Activated T-cell treated with anti-CD3 and anti-CD28 coated beads, Interleukin-2, amount 50 U/mL, for 72 hours (primary cell): Measurements from ENCODE around the gene SDHAF1. TPM values are rescaled to one million over a fixed set of nuclear protein-coding genes. Genes with fewer than 3 reads are reported as not detected.

Source experiments
- ATAC-seq, 2 donors: fragments of 150-1000 bp; cut with Tn5 transposase; replicated peaks in 1 of 2; 2 replicates each; pipeline ENCODE4 v1.10.0; 2021; ENCODE audit warnings: moderate library complexity in 2 of 2, mild to moderate bottlenecking in 1 of 2
- DNase-seq, 2 donors: peaks; one replicate each; pipeline ENCODE4 v3.0.0; 2021 to 2022; ENCODE audit warnings: mixed read lengths in 1 of 2
- H3K27ac Mint-ChIP-seq: one replicate; pipeline ENCODE4 v1.8.0; 2022; ENCODE audit warnings: mild to moderate bottlenecking, moderate library complexity, mixed read lengths
- H3K27me3 Mint-ChIP-seq: one replicate; pipeline ENCODE4 v1.8.0; 2022; ENCODE audit warnings: low read depth, mixed read lengths
- H3K36me3 Mint-ChIP-seq, 2 donors: one replicate each; pipeline ENCODE4 v1.8.0; 2022; ENCODE audit warnings: mixed read lengths in 2 of 2, mild to moderate bottlenecking in 1 of 2; ENCODE audit not compliant: insufficient read depth in 2 of 2
- H3K4me1 Mint-ChIP-seq: one replicate; pipeline ENCODE4 v1.8.0; 2022; ENCODE audit warnings: low read depth, mixed read lengths
- H3K4me3 Mint-ChIP-seq, 2 donors: one replicate each; pipeline ENCODE4 v1.8.0; 2022; ENCODE audit warnings: mild to moderate bottlenecking in 2 of 2, mixed read lengths in 2 of 2, moderate library complexity in 2 of 2
- H3K9me3 Mint-ChIP-seq, 2 donors: one replicate each; pipeline ENCODE4 v1.8.0; 2022; ENCODE audit warnings: mixed read lengths in 2 of 2
- total RNA-seq, 2 donors: library from RNA; stranded (reverse); gene quantifications; one replicate each; pipeline ENCODE4 v1.2.3, GENCODE V29; 2022

SDHAF1 gene
- total RNA-seq, 2 donors from 2014 or later = 24.0 to 24.2 TPM

- peak in 1 of 2 donors; percentile 10 for DNase-seq
- Mint-ChIP-seq H3K9me3 (no peaks in the 10 kb centered on the region), H3K4me1 (peaks cover 52% of the 10 kb centered on the region), H3K36me3 (peaks cover 4 to 6% of the 10 kb centered on the region in 2 donors), H3K4me3 (peak overlapping the region; percentile 95 to 99), H3K27me3 (no peaks in the 10 kb centered on the region), H3K27ac (peak overlapping the region; percentile 95)
- no peak for ATAC-seq
These were observed 18.5 kb downstream of the SDHAF1 start for GRCh38 chr19:36013280-36014011.

GRCh38 chr19:36014012-36014924 lies 19.3 kb downstream of the SDHAF1 start, which contains the start of gene ALKBH6:
Gene ALKBH6, minus strand, starts transcription at chr19:36014213. Its CDS starts 816 bp downstream, at chr19:36013397.
- Mint-ChIP-seq H3K27me3 (no peaks in the 10 kb centered on the region), H3K4me3 (peak within 1 kb of the TSS; percentile 95 to 99), H3K27ac (peak within 1 kb of the TSS; percentile 95), H3K9me3 (no peaks in the 10 kb centered on the region), H3K36me3 (peaks cover 4 to 6% of the 10 kb centered on the region in 2 donors), H3K4me1 (peaks cover 46% of the 10 kb centered on the region)
- ATAC-seq (peak; percentile 97 to 98), DNase-seq (peak; percentile 100)

GRCh38 chr19:36019061-36019670 lies 24.2 kb downstream of the SDHAF1 start:
- Mint-ChIP-seq H3K4me1 (peaks cover 18% of the 10 kb centered on the region), H3K36me3 (peaks cover 3 to 6% of the 10 kb centered on the region in 2 donors), H3K27me3 (no peaks in the 10 kb centered on the region), H3K9me3 (no peaks in the 10 kb centered on the region), H3K4me3 (no peak overlapping the region), H3K27ac (no peak overlapping the region)
- ATAC-seq (no peak), DNase-seq (no peak)

- Mint-ChIP-seq H3K4me1 (no peaks in the 10 kb centered on the region), H3K27ac (no peak overlapping the region), H3K27me3 (no peaks in the 10 kb centered on the region), H3K4me3 (no peak overlapping the region), H3K9me3 (no peaks in the 10 kb centered on the region), H3K36me3 (peaks cover 0 to 3% of the 10 kb centered on the region in 2 donors)
- DNase-seq = no peak
- ATAC-seq = no peak
These were observed 28.4 kb downstream of the SDHAF1 start for GRCh38 chr19:36023432-36023831.

- H3K4me1 Mint-ChIP-seq = no peaks in the 10 kb centered on the region
- peaks cover 1 to 3% of the 10 kb centered on the region in 2 donors for H3K36me3 Mint-ChIP-seq
- H3K9me3 Mint-ChIP-seq = no peaks in the 10 kb centered on the region
- DNase-seq (no peak), ATAC-seq (no peak)
- H3K4me3 Mint-ChIP-seq = no peak overlapping the region
- no peaks in the 10 kb centered on the region for H3K27me3 Mint-ChIP-seq
- no peak overlapping the region for H3K27ac Mint-ChIP-seq
These were observed 30.6 kb downstream of the SDHAF1 start for GRCh38 chr19:36025541-36025940.

GRCh38 chr19:36026091-36026876 lies 31.3 kb downstream of the SDHAF1 start:
- Mint-ChIP-seq H3K36me3 (peaks cover 2 to 3% of the 10 kb centered on the region in 2 donors), H3K9me3 (no peaks in the 10 kb centered on the region), H3K4me1 (no peaks in the 10 kb centered on the region), H3K4me3 (no peak overlapping the region), H3K27ac (no peak overlapping the region), H3K27me3 (no peaks in the 10 kb centered on the region)
- no peak for ATAC-seq
- no peak for DNase-seq

- H3K4me3 Mint-ChIP-seq = no peak overlapping the region
- H3K36me3 Mint-ChIP-seq = peaks cover 2% of the 10 kb centered on the region in 2 donors
- no peaks in the 10 kb centered on the region for H3K27me3 Mint-ChIP-seq
- DNase-seq = no peak
- H3K9me3 Mint-ChIP-seq = no peaks in the 10 kb centered on the region
- H3K27ac Mint-ChIP-seq = no peak overlapping the region
- ATAC-seq = no peak
- peaks cover 5% of the 10 kb centered on the region for H3K4me1 Mint-ChIP-seq
These were observed 32.7 kb downstream of the SDHAF1 start for GRCh38 chr19:36027696-36028095.

- Mint-ChIP-seq H3K4me1 (peaks cover 5% of the 10 kb centered on the region), H3K4me3 (no peak overlapping the region), H3K9me3 (no peaks in the 10 kb centered on the region), H3K27ac (no peak overlapping the region), H3K27me3 (no peaks in the 10 kb centered on the region), H3K36me3 (peaks cover 0 to 2% of the 10 kb centered on the region in 2 donors)
- no peak for ATAC-seq
- no peak for DNase-seq
These were observed 33.5 kb downstream of the SDHAF1 start for GRCh38 chr19:36028313-36029041.

GRCh38 chr19:36030264-36031148 lies 35.5 kb downstream of the SDHAF1 start:
- Mint-ChIP-seq H3K4me3 (no peak overlapping the region), H3K9me3 (no peaks in the 10 kb centered on the region), H3K27me3 (no peaks in the 10 kb centered on the region), H3K27ac (no peak overlapping the region), H3K4me1 (peaks cover 15% of the 10 kb centered on the region), H3K36me3 (peaks cover 4% of the 10 kb centered on the region in 2 donors)
- ATAC-seq (no peak), DNase-seq (no peak)

- Mint-ChIP-seq H3K9me3 (no peaks in the 10 kb centered on the region), H3K4me1 (peaks cover 21% of the 10 kb centered on the region), H3K36me3 (peaks cover 4 to 7% of the 10 kb centered on the region in 2 donors), H3K4me3 (no peak overlapping the region), H3K27me3 (no peaks in the 10 kb centered on the region), H3K27ac (no peak overlapping the region)
- ATAC-seq (no peak), DNase-seq (no peak)
These were observed 36.3 kb downstream of the SDHAF1 start for GRCh38 chr19:36031308-36031707.
